ELF-1 (cell line): ENCODE data around the gene FOXA1.
"Not testable (repeated sequence)": the region's sequence is repeated elsewhere in the genome, so short reads cannot be mapped to it uniquely, and the experiment has no call there.

ENCODE experiments used
- DNase-seq: peaks from one replicate; pipeline ENCODE4 v3.0.0-alpha.2; 2016; ENCODE audit warnings: low read depth, low spot score

Gene FOXA1

DNA sequence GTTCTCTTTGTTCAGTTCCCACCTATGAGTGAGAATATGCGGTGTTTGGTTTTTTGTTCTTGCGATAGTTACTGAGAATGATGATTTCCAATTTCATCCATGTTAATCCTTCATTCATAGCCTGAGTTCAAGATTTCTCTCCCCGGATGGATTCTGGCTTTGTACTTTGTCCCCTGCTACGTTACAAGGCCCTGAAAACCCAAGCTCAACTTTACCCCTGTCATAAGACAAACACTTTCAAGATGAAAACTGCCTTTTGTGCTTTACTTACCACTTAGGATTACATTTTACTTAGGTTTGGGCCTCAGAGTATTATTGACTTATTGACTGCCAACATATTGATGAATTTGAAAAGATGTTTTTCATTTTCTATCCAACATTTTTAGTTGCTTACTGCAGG is 36.3 kb downstream of the FOXA1 start:
- no peak for DNase-seq

DNA sequence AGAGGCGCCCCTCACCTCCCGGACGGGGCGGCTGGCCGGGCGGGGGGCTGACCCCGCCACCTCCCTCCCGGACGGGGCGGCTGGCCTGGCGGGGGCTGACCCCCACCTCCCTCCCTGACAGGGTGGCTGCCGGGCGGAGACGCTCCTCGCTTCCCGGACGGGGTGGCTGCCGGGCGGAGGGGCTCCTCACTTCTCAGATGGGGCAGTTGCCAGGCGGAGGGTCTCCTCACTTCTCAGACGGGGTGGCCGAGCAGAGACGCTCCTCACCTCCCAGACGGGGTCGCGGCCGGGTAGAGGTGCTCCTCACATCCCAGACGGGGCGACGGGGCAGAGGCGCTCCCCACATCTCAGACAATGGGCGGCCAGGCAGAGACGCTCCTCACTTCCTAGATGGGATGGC is 39.5 kb downstream of the FOXA1 start:
- DNase-seq: not testable (repeated sequence)

DNA sequence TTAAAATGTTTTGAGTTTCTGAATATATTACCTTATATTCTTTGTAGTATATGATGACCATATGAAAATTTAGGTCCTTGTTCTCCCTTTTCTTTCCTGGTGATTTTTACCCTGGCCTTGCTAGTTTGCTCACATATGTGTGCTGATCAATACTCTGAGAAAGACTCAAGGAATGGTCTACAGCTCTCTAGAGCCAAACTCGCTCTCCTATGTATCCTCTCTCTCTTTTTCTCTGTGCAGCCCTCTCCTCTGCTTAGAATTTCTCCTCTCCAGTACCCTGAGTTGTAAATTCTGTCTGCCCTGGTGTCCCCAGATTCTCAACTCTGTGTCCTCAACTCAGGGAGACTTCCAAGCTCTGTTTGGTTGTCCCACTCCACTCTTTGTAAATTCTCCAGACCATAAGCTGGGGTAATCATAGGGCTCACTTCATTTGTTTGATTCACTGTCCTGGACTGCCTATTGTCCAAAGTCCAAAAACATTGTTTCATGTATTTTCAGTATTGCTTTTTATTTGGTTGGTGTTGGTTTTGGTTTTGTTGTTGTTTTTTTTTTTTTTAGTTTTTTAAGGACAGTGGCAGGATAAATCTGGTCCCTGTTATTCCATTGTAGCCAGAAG is 41.0 kb downstream of the FOXA1 start:
- no peak for DNase-seq

DNA sequence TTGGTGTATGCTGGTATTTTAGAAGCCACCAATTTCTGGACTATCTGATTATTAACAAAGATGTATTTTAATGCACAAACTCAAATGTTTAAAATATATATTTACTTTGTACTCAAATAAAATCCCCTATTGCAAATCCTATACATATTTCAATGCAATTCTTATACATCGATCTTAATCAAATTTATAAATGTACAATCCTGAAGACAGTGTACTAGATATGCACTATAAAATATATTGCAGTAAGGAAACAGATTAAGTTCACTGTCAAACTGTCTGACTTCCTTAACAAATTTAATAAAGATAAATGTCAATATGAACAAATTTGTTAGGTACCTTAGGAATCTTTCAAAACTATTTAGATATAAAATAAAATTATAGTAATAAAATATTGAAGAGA is 43.9 kb downstream of the FOXA1 start:
- DNase-seq: no peak

DNA sequence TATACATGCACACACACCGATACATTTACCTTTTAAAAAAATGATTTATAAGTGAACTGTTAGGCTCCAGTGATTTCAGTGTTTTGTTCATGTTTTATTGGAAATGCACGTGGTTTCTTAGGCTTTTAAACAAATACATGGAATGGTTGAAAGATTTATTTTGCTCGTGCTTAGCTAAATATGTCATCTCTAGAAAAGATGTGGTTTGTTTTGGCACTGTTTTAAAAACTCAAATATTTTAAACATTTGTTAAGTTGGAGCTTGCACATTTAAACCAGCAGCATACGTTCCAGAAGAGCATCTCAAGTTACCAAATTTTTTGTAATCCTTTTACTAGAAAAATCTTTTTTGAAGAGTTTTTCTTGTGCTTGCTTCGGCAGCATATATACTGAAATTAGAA is 44.5 kb downstream of the FOXA1 start:
- no peak for DNase-seq

DNA sequence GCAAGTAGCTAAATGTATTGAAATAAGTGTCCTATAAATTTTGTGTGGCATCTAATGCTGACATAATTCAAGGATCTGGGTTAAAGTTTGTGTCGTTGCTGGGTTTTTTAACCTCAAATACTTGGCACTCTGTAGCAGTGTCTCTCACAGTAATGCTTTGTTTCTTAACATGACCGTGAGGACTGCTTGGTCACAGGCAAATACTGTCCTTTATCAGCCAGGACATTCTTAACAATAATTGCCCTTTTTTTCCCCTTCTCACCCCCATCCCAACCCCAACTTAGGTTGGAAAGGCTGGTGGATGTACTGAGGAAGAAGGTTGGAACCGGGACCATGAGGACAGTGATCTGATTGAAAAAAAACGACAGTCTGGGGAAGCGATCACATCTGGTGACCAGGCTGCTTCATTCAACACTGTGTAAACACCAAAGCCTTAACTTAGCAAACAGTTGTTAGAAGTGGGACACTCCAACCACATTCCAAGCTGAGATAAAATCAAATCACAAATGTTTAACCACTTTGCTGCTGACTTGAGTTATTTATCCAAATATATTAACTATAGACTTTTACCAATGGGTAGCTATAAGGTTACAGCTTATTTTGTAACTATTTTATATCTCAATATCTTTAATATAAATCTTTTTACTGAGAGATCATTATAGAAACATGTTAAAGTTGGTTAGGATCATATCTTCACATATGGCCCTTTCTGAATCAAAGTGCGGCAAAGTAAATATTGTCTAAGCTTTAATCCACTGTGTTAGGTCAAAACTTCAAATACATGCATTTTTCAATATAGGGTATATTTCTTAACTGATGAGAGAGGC is 48.2 kb downstream of the FOXA1 start:
- no peak for DNase-seq

DNA sequence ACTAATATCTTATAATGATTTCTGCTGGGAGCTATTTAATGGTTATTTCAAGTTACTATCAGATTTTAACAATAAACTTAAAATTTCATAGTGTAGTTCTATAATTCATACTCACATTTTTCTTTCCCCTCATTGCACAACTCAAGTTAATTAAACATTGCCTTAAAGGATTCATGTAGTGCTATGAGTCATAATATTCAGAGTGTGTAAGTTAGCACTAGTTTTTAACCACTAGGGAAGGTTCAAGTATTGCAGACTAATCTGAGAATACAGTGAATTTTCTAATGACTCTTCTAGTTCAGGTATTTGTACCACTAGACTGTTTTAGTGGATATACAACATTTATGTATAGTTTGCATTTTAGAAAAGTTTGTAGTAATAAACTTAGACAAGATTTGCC is 49.9 kb downstream of the FOXA1 start:
- no peak for DNase-seq

DNA sequence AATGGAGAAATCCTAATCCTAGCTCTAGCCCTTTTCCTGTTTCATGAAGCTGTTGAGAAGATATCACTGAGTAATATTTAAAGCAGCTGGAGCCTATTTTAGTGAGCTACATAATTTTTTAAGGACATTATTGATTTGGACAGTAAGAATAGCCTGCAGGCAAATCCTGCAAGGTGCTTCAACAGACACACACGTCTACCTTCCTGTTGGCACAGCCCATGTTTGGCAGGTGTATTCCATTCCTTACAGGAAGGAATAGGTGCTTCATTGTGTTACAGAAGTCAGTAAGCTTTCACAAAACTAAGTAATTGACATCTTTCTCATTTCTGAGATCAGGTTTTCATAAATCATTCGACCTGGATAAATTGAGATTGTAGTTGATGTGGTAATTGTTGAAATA is 50.6 kb downstream of the FOXA1 start:
- DNase-seq: no peak

DNA sequence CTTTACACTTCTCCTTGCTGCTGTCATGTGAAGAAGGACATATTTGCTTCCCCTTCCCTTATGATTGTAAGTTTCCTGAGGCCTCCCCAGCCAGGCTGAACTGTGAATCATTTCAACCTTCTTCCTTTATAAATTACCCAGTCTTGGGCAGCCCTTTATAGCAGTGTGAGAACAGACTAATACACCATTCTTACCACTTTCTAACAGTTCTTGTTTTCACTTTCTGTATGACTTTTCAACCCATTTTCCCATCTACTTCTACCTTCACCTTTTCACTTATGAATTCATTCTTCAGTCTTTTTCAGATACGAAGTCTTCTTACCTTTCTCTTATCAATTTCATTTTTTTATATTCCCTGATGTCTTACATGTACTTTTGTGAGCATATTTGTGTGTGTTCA is 55.1 kb downstream of the FOXA1 start:
- DNase-seq: no peak
